Left renal cortex interstitium (tissue), 4 donors: ENCODE measurements around the gene SMAD6. TPM values are rescaled to one million over a fixed set of nuclear protein-coding genes. Genes with fewer than 3 reads are reported as not detected.
"Not testable (repeated sequence)": the region's sequence is repeated elsewhere in the genome, so short reads cannot be mapped to it uniquely, and the experiment has no call there.

Experiments used
- DNase-seq, 4 donors: peaks; one replicate each; pipeline ENCODE4 v3.0.0-alpha.2; 2013; ENCODE audit warnings: low read depth in 4 of 4, low spot score in 2 of 4, missing footprints in 1 of 4
- polyA plus RNA-seq, 4 donors: library from polyadenylated mRNA; unstranded; fragments of 120-200 nt; gene quantifications; one replicate each; pipeline ENCODE4 v1.2.1, GENCODE V29; 2013; ENCODE audit not compliant: insufficient read length in 4 of 4

SMAD6 gene
- polyA plus RNA-seq, 4 donors: 27.4 to 49.4 (median 42.6) TPM

DNA sequence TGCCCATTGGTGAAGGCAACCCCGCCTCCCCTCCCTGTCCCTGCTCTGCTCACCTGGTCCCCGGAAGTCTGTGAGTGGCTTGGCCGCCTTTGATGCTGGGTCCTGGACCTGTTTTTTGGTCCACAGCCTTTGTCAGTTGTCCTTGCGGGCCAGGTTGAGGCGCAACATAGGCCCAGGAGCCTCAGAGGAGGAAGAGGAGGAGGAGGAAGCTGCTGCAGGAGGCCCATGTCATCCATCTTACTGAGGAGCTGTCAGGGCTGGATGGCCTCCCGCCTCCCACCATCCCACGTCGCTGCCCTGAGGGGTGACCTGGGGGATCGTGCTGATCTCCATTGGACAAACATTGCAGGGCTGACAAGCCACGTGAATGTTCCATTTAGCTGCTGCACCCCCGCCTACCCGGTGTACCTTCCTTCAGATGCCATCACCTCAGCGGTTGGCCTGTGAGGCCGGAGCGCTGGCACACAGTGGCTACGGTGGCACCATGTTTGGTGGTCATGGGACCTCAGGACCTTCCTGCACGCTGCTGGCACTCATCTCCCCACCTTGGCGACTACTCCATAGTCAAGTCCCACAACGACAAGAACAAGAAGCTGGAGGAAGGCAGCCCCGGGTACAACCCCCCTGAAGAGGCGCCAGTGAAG, 106.3 kb downstream of the SMAD6 start:
- no peak for DNase-seq

DNA sequence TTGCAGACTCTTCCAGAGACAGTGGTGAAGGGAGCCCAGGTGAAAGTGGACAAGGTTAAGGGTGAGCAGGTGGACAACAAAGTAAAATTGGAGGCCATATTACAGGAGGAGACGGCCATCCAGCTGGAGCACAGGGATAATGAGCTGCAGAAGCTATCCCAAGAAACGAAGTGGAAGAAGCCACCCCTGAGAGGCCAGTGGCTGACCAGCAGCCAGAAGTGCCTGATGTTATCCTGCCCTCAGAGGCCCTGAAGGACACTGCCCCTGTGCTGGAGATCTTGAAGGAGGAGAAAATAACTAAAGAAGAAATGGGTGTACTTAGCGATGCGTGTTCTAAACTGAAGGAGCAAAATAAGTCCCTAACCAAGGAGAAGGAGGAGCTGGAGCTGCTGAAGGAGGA, 107.6 kb downstream of the SMAD6 start:
- no peak for DNase-seq

DNA sequence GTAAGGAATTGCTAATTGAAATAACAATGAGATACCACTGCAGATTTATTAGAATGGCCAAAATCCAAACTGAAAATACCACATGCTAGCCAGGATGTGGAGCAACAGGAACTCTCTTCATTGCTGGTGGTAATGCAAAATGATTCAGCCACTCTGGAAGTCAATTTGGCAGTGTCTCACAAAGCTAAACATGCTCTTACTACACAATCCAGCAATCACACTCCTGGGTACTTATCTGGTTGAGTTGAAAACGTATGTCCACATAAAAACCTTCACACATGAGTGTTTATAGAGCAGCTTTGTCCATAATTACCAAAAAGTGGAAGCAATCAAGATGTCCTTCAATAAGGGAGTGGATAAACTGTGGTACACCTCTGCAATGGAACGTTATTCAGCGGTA, 113.3 kb downstream of the SMAD6 start:
- no peak for DNase-seq

DNA sequence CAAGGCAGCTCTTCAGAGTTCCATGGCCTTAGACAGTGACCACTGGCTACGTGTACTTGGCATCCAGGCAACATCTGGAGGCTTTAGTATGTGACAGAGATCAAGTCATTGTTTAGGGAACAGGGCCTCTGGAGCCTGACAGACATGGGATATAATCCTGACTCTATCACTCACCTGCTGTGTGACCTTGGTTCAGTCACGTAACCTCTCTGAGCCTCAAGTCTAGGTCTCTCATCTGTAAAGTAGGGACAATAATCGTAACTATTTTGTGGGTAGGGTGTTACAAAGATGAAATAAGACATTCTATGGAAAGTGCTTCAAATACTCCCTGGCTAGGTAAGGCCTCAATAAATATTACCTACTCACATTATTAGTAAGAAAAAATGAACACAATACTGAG, 114.2 kb downstream of the SMAD6 start:
- no peak for DNase-seq

DNA sequence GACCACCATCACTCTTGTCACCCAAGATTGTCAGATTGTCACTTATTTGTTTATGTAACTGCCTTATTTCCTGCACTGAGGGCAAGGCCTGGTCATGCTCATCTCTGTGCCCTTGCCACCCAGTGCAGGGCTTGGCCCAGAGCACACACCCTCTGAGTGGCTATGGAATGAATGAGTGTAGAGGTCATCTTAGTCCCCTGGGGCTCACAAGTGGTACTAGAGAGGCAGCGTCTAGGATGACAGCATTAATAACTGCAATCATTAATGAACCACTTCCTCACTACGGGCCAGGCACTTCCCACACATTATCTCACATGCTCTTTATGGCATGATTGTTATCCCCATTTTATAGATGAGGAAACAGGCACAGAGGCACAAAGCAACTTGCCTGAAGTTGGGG, 117.0 kb downstream of the SMAD6 start:
- no peak for DNase-seq

DNA sequence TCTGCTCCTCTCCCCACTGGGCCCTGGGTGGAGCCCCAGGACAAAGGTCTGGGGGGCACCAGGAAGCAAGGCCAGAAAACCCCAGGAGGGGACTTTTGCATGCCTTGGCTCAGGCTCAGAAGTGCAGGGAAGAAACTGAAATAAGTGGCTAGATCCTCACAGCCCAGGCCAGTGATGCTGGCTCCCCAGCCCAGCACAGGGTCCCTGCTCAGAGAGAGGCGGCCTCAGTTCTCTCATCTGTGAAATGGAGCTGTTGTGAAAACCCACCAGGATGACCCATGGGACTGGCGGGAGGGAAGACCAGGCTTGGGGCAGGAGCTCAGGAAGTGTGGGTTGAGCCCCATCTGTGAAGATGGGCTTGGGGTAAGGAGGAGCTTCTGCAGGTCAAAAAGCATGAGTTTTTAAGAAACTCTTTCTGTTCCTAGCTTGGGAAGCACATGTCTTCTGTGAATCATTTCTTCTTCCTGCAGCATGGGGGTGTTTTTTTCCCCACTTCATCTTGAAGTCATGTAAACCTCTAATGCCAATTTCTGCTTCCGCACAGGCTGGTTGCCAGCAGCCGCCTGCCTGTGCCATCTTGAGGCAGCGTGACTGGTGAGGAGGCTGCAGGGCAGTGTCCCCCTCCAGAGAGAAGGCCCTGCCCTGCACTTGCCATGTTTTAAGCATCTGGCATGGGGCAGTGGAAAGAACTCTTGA, 118.6 kb downstream of the SMAD6 start:
- no peak for DNase-seq

DNA sequence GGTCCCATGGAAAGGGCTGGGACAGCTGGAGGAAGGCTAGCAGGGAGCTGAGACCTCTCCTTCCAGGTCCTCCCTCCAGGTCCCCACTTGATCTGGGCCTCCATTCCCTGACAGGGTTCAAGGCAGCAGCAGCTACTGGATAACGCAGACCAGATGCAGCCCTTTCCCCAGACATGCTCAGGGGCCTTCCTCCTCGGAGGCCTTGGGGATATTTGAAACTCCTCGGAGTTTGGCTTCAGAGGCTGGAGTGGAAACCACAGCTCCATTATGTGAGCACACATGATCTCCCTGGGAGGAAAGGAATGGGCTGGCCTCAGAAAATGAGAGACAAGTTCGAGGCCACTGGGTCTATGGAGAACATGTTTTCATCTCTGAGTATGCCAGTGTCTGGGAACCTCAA, 119.3 kb downstream of the SMAD6 start:
- DNase-seq: no peak

DNA sequence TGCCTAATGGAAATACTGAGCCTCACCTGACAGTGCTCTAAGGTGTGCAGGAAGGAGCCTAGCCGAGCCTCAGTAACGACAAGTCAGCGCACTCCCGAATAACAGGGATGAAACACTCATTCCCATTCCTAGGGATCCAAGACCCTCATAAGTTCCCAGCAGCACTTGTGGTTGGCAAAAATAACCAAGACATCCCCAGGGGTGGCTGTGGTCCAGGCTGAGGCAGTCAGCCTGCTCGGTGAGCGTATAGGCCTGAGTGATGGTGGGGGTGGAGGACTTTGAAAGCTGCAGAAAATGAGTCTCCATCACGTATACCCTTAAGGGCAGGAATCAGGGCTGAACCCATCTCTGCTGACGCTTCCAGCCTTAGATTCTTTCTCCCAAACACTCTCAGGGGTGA, 120.1 kb downstream of the SMAD6 start:
- no peak for DNase-seq

DNA sequence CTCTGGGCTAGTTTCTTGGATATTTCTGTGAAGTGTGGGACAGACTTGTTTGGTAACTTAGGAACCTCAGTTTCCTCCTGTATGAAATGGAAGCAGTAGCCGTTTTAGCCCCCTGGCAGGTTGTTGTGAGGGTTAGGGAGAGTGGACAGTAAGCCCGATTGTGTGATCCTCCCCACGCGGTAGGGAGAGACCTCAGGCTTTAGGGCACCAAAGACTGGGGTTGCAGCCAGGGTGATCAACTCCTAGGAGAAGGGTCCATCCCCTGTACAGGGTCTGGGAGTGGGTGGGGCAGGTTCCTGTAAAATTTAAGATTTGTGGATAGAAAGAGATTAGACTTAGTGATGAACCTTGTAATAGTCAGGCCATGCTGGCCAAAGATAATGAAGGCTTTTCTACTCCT, 120.5 kb downstream of the SMAD6 start:
- no peak for DNase-seq

DNA sequence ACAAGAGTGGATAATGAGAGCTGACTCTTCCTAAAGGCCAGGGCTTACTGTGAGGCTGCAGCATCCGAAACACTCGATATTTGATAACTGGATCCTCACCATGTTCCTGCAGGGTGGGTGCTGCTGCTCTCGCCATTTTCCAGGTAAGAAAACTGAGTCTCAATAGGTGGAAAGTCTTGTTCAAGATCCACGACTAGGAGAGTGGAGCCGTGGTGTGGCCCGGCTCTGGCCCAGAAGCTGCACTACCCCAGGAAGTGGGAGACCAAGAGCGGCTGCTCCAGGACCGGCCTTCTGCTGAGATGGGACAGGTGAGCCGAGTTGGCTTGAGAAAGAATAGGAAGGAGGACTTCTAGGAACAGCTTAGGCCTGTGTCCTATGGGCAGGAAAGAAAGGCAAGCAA, 121.6 kb downstream of the SMAD6 start:
- no peak for DNase-seq

DNA sequence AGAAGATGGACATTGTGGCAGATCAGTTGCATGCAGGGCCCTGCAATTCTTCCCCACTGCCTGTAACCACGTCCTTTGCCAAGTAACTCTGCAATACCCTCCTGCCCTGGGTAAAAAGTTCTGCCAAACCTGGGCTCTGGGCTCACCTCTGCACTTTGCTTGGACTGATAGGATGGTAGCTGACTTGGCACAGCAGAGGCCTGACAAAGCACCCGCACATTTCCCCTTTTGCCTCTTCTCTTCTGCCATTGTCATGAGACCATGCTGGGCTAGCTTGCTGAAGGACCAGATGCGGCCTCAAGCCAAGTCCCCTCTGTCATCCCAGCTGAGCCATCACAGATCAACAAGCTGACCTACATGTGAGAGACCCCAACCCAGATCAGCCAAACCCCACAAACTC, 122.4 kb downstream of the SMAD6 start:
- no peak for DNase-seq

DNA sequence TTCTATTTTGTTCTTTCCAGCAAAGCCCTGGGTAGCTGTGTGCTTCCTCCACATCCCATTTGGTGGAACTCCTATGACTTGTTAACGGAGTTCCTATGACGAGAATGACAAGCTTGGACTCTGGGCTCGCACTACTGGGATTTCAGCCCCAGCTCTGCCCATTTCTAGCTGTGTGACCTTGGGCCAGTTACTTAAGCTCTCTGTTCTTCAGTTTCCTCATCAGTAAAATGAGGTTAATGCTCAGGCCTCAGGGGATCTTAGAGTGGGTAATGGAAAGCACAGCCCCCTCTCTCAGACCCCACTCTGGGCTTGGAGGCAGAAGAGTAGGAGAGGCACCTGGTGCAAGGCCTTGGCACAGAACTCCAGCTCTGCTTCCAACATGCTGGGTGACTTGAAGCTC, 123.1 kb downstream of the SMAD6 start:
- DNase-seq: no peak

DNA sequence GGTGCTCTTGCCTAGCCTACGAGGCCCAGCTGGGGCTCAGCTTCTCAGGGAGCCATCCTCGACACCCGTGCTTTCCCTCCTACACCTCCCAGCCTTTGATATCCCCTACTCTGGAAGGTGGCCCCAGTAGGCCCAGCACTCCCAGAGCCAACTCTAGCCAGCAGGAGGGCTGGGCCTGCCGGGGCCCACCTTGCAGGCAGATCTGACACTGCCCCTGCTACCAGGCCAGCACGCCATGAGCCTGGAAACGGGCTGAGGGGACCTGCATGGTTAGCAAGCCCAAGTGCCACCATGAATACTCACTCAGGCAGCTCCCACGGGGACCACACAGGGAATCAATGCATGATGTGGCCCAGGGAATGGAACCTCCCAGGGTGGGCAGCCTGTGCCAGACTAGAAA, 123.7 kb downstream of the SMAD6 start:
- no peak for DNase-seq

DNA sequence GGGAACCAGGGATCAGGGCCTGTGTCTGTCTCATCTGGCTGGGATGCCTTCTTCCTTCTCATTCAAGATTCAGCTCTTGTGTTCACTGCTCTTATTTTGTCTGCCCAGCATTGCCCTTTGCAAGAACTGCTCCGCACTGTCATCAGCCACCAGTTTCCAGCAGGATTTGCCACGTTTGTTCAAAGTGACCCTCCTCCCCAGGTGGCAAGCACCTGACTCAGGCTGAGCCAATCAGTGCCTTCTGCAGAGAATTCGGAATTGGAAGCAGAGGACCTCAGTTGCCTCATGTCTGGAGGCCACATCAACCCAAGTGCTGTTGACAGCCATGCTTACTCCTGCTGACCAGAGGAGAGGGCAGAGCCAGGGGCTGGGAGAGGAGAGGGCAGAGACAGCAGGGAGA, 124.5 kb downstream of the SMAD6 start:
- DNase-seq: no peak

DNA sequence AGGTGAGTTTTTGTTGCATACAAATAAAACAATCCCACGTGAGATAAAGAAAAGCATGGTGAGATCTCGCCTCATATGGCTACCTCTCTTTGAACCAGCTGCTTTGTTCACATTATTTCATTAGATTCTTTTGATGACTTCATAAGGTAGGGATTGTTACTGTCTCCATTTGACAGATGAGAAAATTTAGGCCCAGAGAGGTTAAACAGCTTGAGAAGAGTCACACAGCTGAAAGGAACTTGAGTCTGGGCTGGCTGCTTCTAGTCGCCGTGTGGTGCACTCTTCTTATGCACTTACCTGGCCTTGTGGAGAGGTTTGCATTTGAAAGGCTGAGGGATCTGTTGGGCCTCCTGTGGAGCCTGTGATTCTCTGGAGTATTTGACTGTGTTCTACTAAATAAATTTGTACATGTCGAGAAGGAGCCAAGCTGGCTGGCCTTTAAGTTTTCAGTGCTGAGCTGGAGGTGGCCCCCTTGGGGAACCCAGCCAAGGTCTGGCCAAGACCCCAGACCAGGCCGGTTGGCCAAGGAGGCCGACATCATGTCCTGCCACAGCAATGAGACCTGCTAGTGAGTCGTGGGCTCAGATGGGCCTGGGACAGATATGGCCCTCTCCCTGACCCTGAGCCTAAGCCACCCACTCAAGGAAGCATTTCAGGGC, 125.1 kb downstream of the SMAD6 start:
- no peak for DNase-seq

DNA sequence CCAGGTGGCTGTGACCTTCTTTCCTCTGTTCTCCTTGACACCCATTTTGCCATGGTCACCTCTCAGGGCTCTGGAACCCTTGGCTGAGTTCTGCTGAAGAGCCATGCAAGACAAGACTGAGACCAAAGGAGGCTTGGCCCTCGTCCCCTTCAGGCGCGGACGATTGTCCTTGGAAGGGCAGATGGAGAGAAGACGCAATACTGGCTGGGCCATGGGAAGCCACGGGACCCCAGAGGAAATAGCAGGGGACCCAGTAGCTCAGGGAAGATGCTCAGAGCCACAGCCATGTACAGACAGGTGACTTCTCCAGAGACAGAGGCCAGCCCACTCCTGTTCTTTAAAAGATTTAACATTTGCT, 125.6 kb downstream of the SMAD6 start:
- DNase-seq: no peak

DNA sequence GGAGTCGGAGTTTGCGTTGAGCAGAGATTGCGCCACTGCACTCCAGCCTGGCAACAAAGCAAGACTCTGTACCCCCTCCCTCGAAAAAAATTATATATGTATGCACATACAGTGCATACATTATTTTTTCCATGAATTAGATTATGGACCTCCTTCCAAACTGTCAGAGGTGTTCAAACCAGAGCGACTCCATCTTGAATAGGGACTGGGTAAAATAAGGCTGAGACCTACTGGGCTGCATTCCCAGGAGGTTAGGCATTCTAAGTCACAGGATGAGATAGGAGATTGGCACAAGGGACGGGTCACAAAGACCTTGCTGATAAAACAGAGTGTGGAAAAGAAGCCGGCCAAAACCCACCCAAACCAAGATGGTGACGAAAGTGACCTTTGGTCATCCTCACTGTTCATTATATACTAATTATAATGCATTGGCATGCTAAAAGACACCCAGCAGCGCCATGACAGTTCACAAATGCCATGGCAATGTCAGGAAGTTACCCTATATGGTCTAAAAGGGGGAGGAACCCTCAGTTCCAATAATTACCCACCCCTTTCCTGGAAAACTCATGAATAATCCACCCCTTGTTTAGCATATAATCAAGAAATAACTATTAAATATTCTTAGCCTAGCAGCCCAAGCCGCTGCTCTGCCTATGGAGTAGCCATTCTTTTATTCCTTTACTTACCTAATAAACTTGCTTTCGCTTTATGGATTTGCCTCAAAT, 126.9 kb downstream of the SMAD6 start:
- DNase-seq: not testable (repeated sequence)

DNA sequence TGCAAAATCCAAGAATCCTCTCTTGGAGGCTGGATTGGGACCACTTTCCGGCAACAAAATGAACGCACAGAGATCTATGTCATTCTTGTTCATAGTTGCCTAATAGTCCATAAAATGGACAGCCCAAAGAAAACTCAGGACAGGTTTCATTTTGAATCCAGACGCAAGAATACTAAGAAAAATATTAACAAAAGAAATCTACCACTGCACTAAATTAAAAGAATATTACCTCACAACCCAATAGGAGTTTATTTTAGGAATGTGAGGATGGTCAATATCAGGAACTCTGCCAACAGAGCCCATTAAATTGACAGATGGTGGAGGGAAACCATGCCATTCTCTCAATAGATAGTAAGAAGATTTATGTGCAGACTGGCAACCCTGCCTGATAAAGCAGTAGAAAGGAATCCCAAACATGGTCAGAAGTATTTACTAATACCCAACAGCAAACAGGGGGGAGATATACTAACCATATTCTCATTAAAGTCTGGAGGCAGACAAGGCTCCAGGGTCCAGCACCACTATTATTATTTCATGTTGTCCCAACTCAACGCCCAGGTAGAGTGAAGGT, 127.6 kb downstream of the SMAD6 start:
- no peak for DNase-seq

DNA sequence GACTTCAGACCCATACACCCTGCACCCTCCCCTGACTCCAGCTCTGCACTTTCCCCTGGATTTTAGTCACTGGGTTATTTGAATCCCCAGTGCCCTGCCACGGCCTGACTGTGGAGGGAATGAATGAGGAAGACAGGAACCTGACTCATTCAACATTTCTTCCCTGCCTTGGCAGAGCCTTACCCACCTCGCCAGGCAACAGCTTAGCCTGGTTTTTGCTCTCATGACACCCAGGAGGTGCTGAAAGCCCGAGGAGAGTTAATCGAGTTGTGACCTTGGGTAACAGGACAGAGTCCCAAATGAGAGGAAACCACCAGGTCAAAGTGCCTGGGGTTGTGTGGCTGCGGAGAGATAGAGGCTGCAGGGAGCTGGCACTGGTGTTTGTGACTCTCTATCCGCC, 128.3 kb downstream of the SMAD6 start:
- no peak for DNase-seq

DNA sequence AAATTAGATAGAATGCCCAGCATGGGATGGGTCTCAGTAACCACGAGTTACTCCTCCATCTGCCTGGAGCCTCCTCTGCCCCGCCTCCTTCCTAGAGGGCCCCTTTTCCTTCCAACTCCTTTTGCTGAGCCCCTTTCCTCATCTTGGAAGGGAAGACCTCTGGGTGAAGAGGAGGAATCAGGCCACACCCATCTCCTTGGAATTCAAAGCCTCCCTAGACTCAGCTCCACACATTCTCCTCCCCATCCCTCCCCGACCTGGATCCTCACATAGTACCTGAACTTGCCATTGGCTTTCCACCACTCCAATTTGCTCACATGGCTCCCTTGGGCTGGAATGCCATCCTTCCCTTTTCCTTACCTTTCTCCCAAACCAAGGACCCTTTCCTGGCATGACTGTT, 128.8 kb downstream of the SMAD6 start:
- no peak for DNase-seq

DNA sequence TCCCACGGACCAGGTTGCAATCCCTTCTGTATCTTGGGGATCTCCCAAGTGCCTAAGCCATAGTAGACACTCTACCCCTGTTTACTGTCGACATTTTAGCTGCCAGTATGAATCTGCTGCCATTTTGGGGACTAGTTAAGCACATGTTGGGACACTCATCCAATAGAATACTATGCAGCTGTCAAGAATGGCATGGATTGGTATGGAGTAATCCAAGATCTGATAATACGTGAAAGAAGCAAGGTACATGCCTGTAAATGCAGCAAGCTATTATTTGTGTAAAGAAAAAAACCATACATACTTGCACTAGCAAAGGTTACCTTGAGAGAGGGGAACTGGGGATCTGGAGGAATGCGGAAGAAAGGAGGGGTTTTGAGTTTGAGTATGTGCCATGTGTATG, 129.3 kb downstream of the SMAD6 start:
- DNase-seq: no peak
